GM21786 (cell line): ENCODE results near the gene EEF1AKMT2.
A peak's percentile ranks its signal among the peaks of the same experiment; 100 is the strongest.

Experiments used
- ATAC-seq: cut with Tn5 transposase; IDR thresholded peaks from one replicate; pipeline ENCODE4 v1.9.1; 2021; ENCODE audit not compliant: unreplicated experiment

Gene EEF1AKMT2

GRCh38 chr10:124739119-124739921, 52.4 kb downstream of the EEF1AKMT2 start:
- no peak for ATAC-seq

GRCh38 chr10:124738441-124738840, 53.2 kb downstream of the EEF1AKMT2 start:
- ATAC-seq = no peak

- ATAC-seq = no peak
Measured at GRCh38 chr10:124737708-124738107, 54.0 kb downstream of the EEF1AKMT2 start.

DNA sequence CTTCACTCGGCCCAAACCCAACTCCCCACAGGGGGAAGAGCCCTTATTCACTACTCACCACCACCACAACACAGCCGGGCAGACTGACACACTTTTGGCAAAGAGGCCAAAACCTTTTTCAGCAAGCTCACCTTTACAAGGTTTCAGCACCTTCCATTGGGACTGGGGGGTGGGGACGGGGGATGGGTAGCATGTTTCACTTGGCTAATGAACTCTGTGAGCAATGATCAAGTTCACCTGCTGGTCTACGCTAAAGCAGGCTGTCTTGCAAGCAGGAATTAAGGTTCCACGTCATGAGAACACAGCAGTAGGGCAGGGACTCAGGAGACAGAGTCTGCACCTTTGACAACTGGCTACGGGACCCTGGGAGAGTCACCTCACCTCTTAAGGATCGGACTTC, 54.5 kb downstream of the EEF1AKMT2 start:
- no peak for ATAC-seq

DNA sequence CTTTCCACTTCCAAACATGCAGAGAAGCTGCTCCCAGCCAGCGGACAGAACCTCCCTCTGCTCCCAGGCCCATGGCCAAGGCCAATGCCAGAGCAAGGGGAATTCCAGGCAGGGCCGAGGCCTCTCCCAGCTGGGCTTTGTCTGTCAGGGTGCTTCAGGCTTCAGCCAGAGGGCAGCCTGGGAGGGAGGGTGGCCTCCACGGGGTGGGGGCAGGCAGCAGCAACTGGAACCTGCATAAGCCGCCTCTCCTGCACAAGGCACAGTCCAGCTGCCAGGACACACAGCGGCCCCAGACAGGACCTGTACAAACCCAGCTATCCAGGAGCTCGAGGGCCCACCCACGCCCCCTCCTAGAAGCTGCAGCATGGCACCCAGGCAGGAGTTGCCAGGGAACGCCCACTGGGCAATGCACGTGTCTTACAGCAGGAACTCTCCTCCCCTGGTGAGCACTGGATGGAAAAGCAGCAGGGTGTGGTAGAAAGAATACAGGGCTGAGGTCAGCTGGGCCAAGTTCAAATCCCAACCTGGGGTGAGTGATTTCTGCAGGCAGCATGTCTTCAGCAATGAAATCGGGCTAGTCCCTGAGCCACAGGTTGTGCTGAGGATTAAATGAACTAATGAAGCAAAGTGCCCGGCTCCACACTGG, 55.1 kb downstream of the EEF1AKMT2 start:
- no peak for ATAC-seq

DNA sequence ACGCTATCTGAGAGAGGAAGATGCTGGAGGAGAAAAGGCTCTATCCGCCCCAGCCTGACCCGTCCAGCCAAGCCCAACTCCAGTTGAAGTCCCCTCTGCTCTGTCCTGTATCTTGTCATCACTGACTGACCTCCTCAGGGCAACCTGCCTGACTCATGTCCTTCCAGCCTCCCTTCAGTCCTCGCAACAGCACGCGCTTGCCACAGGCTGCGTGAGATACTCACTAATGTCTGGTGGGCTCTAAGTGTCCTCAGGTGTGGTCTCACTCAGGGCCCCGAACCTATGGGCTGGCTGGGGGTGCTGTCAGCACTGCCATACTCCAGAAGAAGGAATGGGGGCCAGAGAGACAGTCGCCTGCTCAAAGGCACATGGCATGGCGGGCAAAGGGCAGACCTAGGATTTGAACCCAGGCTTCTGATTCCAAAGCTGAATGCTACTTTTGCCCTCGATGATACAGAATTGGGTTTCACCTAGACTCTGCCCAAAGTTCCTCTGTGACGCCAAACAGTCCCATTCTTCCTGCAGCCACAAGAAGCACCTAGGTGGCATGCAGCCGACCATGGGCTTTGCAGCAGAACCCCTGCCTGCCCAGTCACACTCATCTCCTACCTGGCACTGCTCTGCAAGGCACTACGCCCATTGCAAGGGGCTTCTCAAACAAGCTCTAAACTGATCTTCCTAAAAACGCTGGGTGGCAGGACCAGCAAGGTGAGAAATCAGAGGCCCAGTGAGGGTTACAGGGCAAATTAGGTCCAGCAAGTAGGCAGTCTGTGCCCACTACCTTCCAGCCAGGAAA, 56.0 kb downstream of the EEF1AKMT2 start:
- ATAC-seq = no peak

GRCh38 chr10:124734311-124735166, 57.1 kb downstream of the EEF1AKMT2 start:
- no peak for ATAC-seq

DNA sequence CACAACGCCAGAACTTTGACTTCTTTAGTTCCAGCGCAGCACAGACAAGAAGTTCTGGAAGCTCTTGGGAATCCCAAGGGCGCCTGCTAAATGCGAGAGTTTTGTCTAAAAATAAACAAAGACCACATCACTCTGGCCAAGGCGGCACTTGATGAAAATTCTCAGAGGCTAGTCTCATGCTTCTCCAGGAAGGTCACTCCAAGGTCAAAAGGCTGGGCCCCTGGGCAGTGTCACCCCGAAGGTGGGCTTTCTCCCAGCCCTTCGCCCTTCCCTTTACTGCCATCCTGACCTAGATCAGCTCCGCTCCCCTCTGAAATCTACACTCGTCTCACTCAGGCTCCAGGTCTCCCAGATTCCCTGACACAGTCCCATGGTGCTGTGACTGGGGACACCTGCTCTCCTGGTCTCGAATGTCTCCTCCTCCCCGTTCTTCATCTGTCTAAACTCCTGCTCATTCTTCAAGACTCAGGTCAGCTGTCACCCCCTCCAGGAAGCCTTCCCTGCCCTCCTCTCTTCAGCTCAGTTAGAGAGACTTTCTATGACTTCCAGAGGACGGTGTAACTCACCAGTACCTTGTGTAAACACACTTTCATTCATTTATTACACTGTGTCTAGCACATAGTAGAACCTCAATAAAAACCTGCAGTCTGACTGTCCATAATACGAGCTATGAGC, 58.0 kb downstream of the EEF1AKMT2 start:
- no peak for ATAC-seq

DNA sequence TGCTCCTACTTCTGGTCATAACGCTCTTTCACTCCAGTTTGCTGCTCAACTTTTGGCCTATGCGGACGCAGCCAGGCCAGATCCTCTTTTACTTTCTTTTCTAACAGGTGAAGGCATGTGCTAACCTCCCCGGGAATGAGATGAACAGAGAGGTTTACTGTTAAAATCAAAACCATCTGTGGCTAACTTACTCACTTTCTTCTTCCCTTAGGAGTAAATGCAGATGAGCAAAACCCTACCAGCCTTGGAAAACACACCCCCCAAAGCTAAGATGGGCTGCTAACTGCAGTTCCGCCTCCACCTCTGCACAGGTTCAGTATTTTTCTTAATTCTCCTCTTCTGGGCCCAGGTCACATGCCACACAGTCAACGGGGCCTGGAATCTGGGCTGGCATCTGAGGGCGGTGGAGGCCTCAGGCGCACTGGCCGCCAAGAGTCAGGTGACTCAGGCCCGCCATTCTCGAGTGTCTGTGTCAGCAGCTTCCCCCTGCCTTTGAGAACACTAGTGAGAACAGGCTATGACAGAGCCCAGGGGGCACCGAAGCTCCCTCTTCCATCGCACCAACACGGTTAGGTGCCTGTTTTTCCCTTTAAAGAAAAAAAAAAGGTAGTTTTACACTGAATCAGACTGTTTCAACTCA, 58.6 kb downstream of the EEF1AKMT2 start:
- peak; percentile 62 for ATAC-seq

DNA sequence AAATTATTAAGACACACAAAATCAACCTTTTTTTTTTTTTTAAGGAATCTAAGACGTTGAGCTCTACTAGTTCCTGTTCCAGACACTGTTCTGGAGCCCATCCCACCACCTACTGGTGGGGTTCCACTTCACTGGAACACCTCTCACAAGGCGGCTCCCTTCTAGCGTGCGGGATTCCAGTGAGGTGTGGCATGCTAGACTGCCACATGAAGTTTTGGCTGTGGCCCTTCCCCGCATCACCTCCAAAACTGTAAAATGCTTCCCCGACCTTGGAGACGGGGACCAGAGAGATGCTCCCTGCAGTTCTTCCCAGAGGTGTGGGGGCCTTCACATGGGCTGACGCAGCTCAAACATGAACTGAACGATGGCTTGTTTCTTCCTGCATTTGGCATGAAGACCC, 60.1 kb downstream of the EEF1AKMT2 start:
- no peak for ATAC-seq

DNA sequence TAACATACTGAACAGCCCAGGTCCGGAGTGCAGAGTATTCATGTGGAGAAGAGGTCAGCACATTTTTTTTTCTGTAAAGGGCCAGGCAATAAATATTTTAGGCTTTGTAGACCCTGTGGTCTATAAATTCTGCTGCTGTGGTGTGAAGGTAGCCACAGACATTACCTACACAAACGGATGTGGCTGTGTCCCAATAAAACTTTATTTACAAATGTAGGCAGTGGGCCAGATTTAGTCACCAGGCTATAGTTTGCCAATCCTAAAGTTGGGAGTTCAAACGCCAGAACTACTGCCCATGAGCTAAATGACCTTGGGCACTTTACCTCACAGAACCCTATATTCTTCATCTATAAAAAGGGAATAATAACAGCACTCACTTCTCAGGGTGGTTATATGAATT, 60.9 kb downstream of the EEF1AKMT2 start:
- no peak for ATAC-seq

DNA sequence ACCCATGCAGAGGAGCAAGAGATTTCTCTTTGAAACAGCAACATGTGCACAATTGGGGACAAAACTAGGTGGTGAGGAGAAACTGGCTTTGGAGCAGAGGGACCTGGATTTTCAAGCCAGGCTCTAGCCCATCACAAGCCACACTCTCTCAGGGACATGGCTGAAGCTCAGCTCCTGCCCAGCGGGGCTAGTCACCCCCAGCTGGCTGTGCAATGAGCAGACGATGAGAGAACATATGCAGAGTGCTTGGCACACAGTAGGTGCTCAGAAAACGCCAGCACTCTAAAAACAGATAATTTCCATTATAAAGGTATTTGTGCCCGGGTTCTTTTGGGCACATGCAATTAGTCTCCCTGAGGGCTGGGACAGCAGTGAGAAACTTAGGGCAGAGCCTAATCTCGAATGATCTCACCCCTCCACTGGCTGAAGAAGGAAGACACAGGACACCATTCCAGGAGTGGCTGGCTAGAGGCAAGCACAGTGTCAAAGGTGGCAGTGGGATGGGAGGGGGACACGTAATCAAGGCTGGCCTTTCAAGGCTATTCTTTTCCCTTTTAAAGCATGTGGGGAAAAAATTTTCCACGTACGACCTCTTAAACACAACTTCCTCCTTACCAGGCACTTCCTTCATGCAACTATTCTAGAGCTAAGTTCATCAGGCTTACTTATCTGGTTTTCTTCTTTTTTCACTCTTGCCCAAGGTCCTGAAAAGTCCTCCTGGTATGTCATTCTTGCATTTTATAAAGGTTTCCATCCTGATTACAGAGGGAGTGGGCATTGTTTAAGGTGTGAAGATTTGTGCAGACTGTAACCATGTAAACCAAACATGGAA, 62.6 kb downstream of the EEF1AKMT2 start:
- no peak for ATAC-seq

DNA sequence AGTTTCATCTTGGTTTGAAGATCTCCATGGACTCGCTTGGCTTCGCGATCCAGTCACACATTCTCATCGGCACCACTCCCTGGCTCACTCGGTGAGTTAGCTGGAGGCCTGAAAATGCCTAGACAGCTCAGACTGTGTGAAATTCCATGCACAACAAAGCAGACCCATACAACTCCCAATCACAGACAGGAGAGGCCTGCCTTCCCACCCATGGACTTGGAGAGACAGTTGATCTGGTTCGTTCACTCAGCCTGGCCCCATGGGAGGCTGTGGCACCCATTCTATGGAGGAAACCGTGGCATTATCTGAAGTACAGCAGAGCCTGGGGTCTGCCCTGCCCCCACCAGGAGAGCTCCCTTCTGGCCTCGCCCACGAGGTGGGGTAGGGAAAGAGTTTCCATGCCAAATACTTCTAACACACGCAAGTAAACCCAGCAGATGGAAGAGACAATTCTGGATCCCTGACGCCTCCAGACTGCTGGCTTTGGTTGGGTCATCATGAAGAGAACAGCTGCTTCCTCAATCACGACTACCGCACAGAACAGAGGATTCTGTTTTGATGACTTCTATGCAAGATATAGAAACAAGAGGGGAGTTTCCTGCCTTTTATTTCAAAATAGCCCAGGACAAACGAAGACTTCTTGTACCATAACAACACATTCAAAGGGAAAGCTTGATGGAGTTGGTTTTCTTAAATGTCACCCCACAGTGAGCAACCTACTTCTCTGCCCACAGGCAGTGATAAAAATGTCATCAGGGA, 63.4 kb downstream of the EEF1AKMT2 start:
- no peak for ATAC-seq

DNA sequence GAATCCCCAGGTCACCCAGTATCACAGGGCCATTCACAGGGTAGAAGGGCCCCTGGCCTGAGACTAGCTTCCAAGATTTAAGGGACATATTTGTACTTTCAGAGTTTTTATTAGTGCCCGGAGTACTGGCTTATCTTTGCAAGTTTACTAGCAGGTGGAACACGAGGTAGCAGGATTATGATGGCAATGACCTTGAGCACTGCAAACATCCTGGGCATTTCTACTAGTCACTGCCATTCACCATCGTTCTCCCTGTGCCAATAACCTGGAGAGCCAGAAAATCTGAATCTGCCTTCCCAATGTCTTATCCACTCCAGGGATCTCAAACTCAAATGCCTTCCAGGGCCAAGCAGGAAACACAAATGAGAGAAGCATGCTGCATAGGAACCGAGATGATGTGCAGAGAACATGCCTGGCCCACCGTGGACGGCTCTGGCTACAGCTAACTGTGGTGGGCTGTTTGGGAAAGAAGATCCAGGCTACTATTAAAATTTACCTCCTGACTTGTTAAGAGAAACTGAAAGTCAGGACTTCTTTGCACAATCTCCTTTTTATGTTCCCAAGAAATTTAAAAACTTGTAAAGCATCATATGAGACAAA, 64.2 kb downstream of the EEF1AKMT2 start:
- no peak for ATAC-seq

DNA sequence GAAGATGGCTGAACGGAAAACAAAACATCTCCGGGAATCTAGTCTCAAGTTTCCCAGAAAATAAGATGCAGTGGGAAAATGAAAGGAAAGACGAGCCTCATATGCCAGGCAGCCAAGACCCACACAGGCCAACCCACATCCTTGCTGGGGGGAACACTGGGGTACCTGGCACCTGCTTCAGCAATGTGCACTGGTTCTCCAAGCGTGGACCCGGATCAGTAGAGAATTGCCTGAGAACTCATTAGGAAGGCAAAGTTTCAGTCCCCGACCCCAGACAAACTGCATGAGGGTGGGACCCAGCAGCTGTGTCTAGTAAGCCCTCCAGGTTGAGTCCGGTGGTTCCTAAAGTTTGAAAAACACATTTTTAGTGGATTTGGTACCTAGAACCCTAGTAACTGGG, 65.9 kb downstream of the EEF1AKMT2 start:
- no peak for ATAC-seq

- no peak for ATAC-seq
Measured at GRCh38 chr10:124725171-124725631, 66.5 kb downstream of the EEF1AKMT2 start.

DNA sequence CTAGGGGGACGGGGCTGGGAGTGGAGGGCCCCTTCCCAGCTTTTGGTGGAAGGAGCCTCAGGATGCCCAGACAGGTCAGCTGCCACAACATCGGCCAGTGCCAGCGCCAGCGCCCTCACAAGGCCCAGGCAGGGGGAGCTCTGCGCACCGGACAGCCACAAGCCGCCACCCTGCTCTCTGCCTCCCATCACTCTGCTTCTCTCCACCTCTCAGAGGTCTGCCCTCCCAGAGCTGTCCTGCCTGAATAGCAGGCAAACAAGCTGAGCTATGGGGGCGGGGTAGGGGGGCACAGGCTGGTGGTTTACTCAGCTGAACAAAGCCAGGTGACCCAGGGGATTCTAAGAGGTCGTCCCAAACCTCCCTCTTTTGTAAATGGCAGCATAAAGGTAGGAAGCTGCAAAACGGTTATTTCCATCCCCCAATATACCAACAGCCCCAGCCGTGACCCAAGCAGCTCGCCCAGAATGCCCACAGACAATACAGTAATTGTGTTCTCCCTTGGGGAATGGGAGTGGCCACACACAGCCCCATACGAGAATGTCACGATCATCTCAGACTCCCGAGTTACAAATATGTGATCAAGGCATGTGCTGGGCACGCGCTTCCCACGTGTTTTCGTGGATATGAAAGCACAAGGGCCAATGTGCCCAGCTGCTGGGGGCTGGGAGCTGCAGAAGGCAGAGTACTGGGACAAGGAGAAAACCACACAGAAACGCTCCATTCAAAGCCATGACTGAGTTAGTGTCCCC, 67.2 kb downstream of the EEF1AKMT2 start:
- no peak for ATAC-seq
